Body of pancreas (tissue), 4 donors: ENCODE measurements around the gene STEAP1B. TPM values are rescaled to one million over a fixed set of nuclear protein-coding genes. Genes with fewer than 3 reads are reported as not detected.

Experiments used
- ATAC-seq: fragments of 150-250 bp; one replicate; pipeline ENCODE4 v1.9.1; 2016
- DNase-seq, 4 donors: peaks; one replicate each; pipeline ENCODE4 v3.0.0-alpha.2; 2019
- H3K27ac ChIP-seq, 4 donors: fragments of 200-600 bp; sonication (generic); 1 replicate in 3 of 4; 2 replicates in 1 of 4; pipeline versions ENCODE4 v1.5.1 to v1.6.1; 2016 to 2019; ENCODE audit warnings: mild to moderate bottlenecking in 1 of 4, mixed read lengths in 1 of 4, moderate library complexity in 1 of 4
- H3K27me3 ChIP-seq, 2 donors: fragments of 200-600 bp; sonication (generic); one replicate each; pipeline ENCODE4 v1.6.0; 2016; ENCODE audit warnings: mild to moderate bottlenecking in 1 of 2
- H3K36me3 ChIP-seq, 2 donors: fragments of 200-600 bp; sonication (generic); replicated peaks in 1 of 2; 2 replicates each; pipeline ENCODE4 v1.5.1; 2016; ENCODE audit warnings: low read depth in 2 of 2; ENCODE audit not compliant: insufficient read depth in 1 of 2
- H3K4me1 ChIP-seq: fragments of 200-600 bp; sonication (generic); one replicate; pipeline ENCODE4 v1.6.0; 2016
- H3K4me3 ChIP-seq, 2 donors: fragments of 200-600 bp; sonication (generic); 1 replicate in 1 of 2; 2 replicates in 1 of 2; pipeline ENCODE4 v1.5.1; 2016 to 2019
- H3K9me3 ChIP-seq, 3 donors: fragments of 200-600 bp; sonication (generic); 1 replicate in 2 of 3; 2 replicates in 1 of 3; pipeline ENCODE4 v1.5.1; 2016
- CTCF ChIP-seq, 7 experiments: fragments of 450-650 bp in 4 of 7; fragments of 200-600 bp in 3 of 7; sonication (generic) in 3 of 7; IDR thresholded peaks; one replicate each; pipeline ENCODE4 v1.5.1; 2016 to 2019; ENCODE audit warnings: antibody characterized with exemption in 7 of 7
- POLR2A ChIP-seq, 3 donors: fragments of 450-650 bp; IDR thresholded peaks; one replicate each; pipeline ENCODE4 v1.6.1; 2016; ENCODE audit warnings: antibody characterized with exemption in 3 of 3, mild to moderate bottlenecking in 2 of 3
- WGBS, 2 donors: methylation state at CpG; one replicate each; pipeline ENCODE4 v1.1.5; 2017; 5-methylcytosine and 5-hydroxymethylcytosine counted together
- intact Hi-C: fragments of 100-400 bp; cut with DNase I; formaldehyde crosslinking; loops from one replicate; pipeline ENCODE4 v1.15.1; 2023
- total RNA-seq, 2 donors: library from RNA; depleted of rRNA; stranded (reverse); fragments of >200 nt; gene quantifications; one replicate each; pipeline ENCODE4 v1.1.0, GENCODE V29; 2016

STEAP1B gene
- total RNA-seq, 2 donors from 2014 or later = 1.3 TPM; not detected in 1

DNA sequence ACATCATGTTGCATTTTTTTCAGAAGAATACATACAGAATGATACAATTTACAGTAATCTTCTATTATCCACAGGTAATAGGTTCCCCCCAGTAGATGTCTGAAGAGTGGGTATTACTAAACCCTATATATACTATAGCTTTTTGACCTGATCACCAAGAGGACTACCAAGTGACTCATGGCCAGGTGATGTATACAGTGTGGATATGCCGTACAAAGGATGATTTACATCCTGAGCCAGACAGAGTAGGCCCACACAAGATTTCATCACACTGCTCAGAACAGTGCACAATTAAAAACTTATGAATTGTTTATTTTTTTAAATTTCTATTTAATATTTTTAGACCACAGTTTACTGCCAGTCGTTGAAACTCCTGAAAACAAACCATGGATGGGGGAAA, 70.6 kb downstream of the STEAP1B start:
- intact Hi-C loops = no loop called here
- Histone ChIP-seq H3K4me3 (no peak overlapping the region), H3K27ac (no peak overlapping the region), H3K36me3 (no peaks in the 10 kb centered on the region), H3K9me3 (no peaks in the 10 kb centered on the region), H3K27me3 (no peaks in the 10 kb centered on the region), H3K4me1 (no peaks in the 10 kb centered on the region)
- TF ChIP-seq CTCF (IDR thresholded peaks at IDR 0.05) (no peak), POLR2A (IDR thresholded peaks at IDR 0.05) (no peak)
- no peak for ATAC-seq
- WGBS, 2 donors = 81% methylated on average over 2 of the region's 2 CpGs
- DNase-seq = no peak

GRCh38 chr7:22427855-22428254, 72.1 kb downstream of the STEAP1B start:
- DNase-seq = no peak
- Histone ChIP-seq H3K36me3 (no peaks in the 10 kb centered on the region), H3K27ac (no peak overlapping the region), H3K9me3 (no peaks in the 10 kb centered on the region), H3K4me3 (no peak overlapping the region), H3K4me1 (no peaks in the 10 kb centered on the region), H3K27me3 (no peaks in the 10 kb centered on the region)
- intact Hi-C loops = no loop called here
- TF ChIP-seq POLR2A (IDR thresholded peaks at IDR 0.05) (no peak), CTCF (IDR thresholded peaks at IDR 0.05) (no peak)
- WGBS, 2 donors = 94 to 96% methylated on average over 2 of the region's 2 CpGs
- ATAC-seq = no peak

- no peak overlapping the region for H3K4me3 ChIP-seq
- no peaks in the 10 kb centered on the region for H3K27me3 ChIP-seq
- DNase-seq = no peak
- TF ChIP-seq POLR2A (IDR thresholded peaks at IDR 0.05) (no peak), CTCF (IDR thresholded peaks at IDR 0.05) (no peak)
- intact Hi-C loops = no loop called here
- 87 to 88% methylated on average over 3 of the region's 3 CpGs for WGBS, 2 donors
- no peaks in the 10 kb centered on the region for H3K4me1 ChIP-seq
- H3K27ac ChIP-seq = no peak overlapping the region
- H3K9me3 ChIP-seq = no peaks in the 10 kb centered on the region
- no peaks in the 10 kb centered on the region for H3K36me3 ChIP-seq
- ATAC-seq = no peak
Observed at GRCh38 chr7:22427104-22427503, 72.9 kb downstream of the STEAP1B start.

GRCh38 chr7:22426463-22427094, 73.4 kb downstream of the STEAP1B start:
- Histone ChIP-seq H3K27me3 (no peaks in the 10 kb centered on the region), H3K9me3 (no peaks in the 10 kb centered on the region), H3K36me3 (no peaks in the 10 kb centered on the region), H3K27ac (no peak overlapping the region), H3K4me3 (no peak overlapping the region), H3K4me1 (no peaks in the 10 kb centered on the region)
- 50 to 74% methylated on average over 4 of the region's 4 CpGs for WGBS, 2 donors
- no peak for DNase-seq
- intact Hi-C loops = no loop called here
- no peak for ATAC-seq
- TF ChIP-seq CTCF (IDR thresholded peaks at IDR 0.05) (no peak), POLR2A (IDR thresholded peaks at IDR 0.05) (no peak)

DNA sequence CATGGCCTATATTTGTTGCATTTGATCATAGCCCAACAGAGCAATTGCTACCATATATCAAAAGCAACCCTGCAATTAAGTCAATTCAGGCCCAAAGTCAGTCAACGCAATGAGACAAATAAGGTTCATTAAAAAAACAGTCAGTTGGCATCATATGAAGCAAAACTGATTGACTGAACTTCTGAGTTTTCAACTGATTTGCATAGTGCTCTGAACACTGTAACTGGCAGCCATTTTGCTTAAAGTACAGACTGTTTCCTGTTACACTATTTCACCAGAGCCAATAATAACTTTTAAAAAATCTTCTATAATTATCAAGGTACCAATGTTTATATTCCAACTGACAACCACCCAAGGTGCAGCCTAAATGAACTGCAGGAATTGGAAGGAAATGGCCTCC, 74.6 kb downstream of the STEAP1B start:
- no peaks in the 10 kb centered on the region for H3K27me3 ChIP-seq
- intact Hi-C loops = no loop called here
- no peaks in the 10 kb centered on the region for H3K4me1 ChIP-seq
- no peak for ATAC-seq
- H3K36me3 ChIP-seq = no peaks in the 10 kb centered on the region
- DNase-seq = no peak
- WGBS, 2 donors = 89 to 100% methylated on average over 1 of the region's 1 CpG
- H3K27ac ChIP-seq = no peak overlapping the region
- TF ChIP-seq POLR2A (IDR thresholded peaks at IDR 0.05) (no peak), CTCF (IDR thresholded peaks at IDR 0.05) (no peak)
- no peak overlapping the region for H3K4me3 ChIP-seq
- no peaks in the 10 kb centered on the region for H3K9me3 ChIP-seq
